Hematopoietic multipotent progenitor cell treated with erythropoietin and hydrocortisone succinate and interleukin-3 and kit ligand, for 17 days (in vitro differentiated cells): ENCODE data around the gene ECI2.
"Not testable (repeated sequence)": the region's sequence is repeated elsewhere in the genome, so short reads cannot be mapped to it uniquely, and the experiment has no call there.

ENCODE experiments used
- DNase-seq: peaks from one replicate; pipeline ENCODE4 v3.0.0-alpha.2; 2015; ENCODE audit warnings: low spot score

The ECI2 gene

GRCh38 chr6:4101298-4101697 is 34.1 kb downstream of the ECI2 start:
- no peak for DNase-seq

GRCh38 chr6:4100655-4101054 is 34.7 kb downstream of the ECI2 start:
- no peak for DNase-seq

DNA sequence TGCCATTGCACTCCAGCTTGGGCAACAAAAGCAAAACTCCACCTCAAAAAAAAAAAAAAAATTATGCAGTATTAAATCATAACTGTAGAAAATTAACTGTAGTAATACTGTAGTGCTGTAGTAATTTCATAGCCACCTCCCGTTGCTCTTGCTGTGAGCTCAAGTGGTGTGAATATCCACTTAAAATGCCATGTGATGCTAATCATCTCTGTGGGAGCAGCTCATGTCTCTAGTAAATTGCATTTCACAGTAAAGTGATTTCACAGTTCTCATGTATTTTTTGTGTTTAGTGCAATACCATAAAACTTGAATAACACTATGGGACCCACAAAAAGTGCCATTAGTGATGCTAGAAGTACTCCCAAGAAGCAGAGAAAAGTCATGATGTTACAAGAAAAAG is 42.1 kb downstream of the ECI2 start:
- DNase-seq, result no peak

DNA sequence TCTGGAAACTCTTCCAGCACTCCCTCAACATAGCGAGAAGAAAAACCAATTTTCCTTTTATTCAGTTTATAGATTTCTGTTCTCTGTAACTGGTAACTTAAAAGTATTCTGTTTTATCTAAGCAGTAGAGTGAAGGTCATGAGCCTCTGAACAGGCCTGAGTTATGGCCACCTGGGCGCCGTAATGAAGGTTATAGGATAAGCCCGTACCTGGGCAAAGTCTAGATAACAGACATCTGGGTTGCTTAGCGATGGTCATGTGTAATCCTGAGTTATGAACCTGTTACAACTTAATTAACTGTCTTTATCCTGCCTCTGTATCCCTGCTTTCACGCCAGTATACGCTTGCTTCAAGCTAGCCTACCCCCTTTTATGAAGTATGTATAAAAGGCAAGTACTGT is 43.4 kb downstream of the ECI2 start:
- no peak for DNase-seq

- DNase-seq, result not testable (repeated sequence)
These were observed 45.3 kb downstream of the ECI2 start for GRCh38 chr6:4090043-4090442.

GRCh38 chr6:4088704-4089103 is 46.7 kb downstream of the ECI2 start:
- DNase-seq, result no peak

DNA sequence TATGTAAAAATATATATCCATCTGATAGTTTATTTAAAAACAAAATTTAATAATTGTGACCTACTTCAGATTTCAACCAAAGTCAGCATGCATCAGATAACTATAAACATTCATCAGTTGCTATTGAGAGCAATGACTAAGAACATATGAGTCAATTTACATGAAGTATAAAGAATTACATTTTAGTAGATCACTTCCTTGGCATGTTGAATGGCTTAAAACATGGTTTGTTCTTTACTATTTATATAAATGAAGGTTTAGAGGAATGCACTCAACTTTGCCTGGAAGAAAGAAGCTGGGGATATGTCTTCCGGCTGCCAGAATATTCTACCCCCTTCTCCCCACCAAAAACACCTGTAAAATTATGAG is 50.1 kb downstream of the ECI2 start:
- no peak for DNase-seq

GRCh38 chr6:4084444-4085331 is 50.7 kb downstream of the ECI2 start:
- no peak for DNase-seq

- no peak for DNase-seq
These were observed 56.5 kb downstream of the ECI2 start, which contains the start of gene FAM217A for GRCh38 chr6:4078691-4079471. Gene FAM217A, minus strand, starts transcription at chr6:4079137. Its CDS starts 1,723 bp downstream, at chr6:4077414.

DNA sequence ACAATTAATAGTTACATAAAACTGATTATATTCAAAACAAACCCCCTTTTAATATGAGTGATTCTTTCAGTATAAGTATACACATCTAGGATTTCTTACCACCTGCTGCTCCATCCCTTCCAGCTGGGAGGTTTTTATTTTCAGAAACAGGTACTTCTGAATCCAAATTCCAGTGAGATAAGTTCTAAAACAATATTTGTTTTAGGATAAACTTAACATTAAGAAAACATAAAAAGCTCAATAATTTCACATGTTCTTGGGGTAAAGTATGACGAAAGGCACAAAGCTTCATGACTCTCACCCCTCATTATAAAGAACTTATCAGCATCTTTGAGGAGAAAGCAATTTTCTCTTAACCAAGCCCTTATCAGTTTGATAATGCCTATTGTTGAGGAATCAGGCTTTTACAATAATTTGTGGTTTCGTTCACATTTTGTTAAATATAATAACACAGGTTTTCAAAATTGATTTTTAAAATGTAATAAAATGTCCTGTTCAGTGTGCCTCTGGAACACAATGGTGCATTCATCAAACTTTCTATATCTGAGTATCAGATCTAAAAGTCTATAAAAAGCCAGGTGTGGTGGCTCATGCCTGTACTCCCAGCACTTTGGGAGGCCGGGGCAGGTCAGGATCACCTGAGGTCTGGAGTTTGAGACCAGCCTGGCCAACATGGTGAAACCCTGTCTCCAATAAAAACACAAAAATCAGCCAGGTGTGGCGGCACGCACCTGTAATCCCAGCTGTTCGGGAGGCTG is 60.7 kb downstream of the ECI2 start:
- DNase-seq, result no peak

- DNase-seq, result no peak
These were observed 64.0 kb downstream of the ECI2 start for GRCh38 chr6:4071330-4071729.

GRCh38 chr6:4069199-4069598 is 66.2 kb downstream of the ECI2 start:
- no peak for DNase-seq

DNA sequence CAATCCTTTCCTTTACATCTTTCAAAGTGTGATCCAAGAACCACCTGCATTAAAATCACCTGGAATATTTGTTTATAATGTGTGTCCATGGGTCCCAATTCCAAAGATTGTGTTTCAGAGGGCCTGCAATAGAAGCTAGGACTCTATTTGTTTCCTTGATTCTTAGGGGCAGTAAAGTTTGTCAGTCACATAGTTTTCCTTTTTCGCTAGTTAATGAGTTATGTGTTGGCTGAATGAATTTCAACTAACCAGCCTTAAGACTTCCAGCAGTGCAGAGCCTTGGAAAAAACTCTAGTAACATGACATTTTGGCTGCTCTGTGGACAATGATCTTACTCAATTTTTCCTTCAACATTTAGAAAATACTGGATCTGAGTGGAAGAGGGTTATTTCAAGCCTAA is 67.7 kb downstream of the ECI2 start:
- DNase-seq, result no peak

DNA sequence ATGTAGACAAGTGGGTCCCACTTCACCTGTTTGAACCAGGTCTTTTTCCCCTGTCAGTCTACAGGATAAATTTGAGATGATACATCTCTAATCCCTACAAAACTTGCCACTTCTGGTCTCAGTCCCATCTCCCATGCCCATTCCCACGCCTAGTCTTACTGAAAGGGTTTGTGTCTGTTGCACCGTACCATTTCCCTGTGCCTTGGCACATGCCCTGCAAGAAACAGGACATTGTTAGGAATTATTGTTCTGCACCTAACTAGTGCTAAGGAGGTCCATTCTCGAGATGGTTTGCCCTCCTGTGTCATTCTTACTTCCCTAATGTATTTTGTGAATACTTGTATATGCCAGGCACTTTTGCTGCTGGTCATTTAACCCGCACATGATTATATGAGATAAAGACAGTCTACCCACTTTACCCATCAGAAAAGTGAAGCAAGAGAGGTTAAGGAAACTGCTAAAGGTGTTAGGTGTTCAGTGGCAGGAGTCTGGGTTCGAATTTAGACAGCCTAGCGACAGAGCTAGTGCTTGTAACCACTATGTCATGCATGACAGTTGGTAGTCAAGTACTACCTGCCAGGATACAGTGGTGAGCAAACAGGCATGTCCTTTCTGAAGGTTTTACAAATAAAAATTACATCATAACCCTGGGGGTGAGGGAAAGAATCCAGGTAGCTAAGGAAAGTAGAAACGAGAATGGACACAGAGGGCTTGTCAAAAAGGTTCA is 69.2 kb downstream of the ECI2 start:
- no peak for DNase-seq
